Neural cell (in vitro differentiated cells): Measurements from ENCODE around the gene BMP2K. TPM values are rescaled to one million over a fixed set of nuclear protein-coding genes. Genes with fewer than 3 reads are reported as not detected.

ENCODE experiments used
- H2AFZ ChIP-seq: fragments of 200-600, 300-800 bp; sonication (generic), shearing (Covaris generic); 2 replicates; pipeline ENCODE4 v1.6.0; 2014; ENCODE audit warnings: low read depth, mild to moderate bottlenecking, antibody characterized with exemption, low read length, moderate library complexity
- H3F3A ChIP-seq: fragments of 200-600 bp; shearing (Covaris generic); 2 replicates; pipeline ENCODE4 v1.6.1; 2016; ENCODE audit warnings: mild to moderate bottlenecking, moderate library complexity, mixed read lengths, antibody characterized with exemption, low read length; ENCODE audit not compliant: insufficient read depth, poor library complexity, severe bottlenecking
- H3K27ac ChIP-seq: fragments of 200-600, 300-800 bp; sonication (generic), shearing (Covaris generic); 2 replicates; pipeline ENCODE4 v1.5.1; 2014; ENCODE audit warnings: mild to moderate bottlenecking, low read length, moderate library complexity
- H3K27me3 ChIP-seq: fragments of 300-800, 200-600 bp; sonication (generic), shearing (Covaris generic); 2 replicates; pipeline ENCODE4 v1.6.0; 2014; ENCODE audit warnings: mild to moderate bottlenecking, low read depth, low read length, moderate library complexity; ENCODE audit not compliant: insufficient read depth
- H3K36me3 ChIP-seq: fragments of 300-800, 200-600 bp; sonication (generic), shearing (Covaris generic); 2 replicates; pipeline ENCODE4 v1.5.1; 2014; ENCODE audit warnings: mild to moderate bottlenecking, antibody characterized with exemption, low read length, moderate library complexity; ENCODE audit not compliant: insufficient read depth
- H3K4me2 ChIP-seq: fragments of 300-800, 200-600 bp; sonication (generic), shearing (Covaris generic); 2 replicates; pipeline ENCODE4 v1.6.0; 2014; ENCODE audit warnings: mild to moderate bottlenecking, low read length
- H3K4me3 ChIP-seq: fragments of 300-800, 200-600 bp; sonication (generic), shearing (Covaris generic); 2 replicates; pipeline ENCODE4 v1.5.1; 2014; ENCODE audit warnings: mild to moderate bottlenecking, low read length, moderate library complexity
- H3K79me2 ChIP-seq: fragments of 200-600 bp; shearing (Covaris generic); replicated peaks from 2 replicates; pipeline ENCODE4 v1.6.0; 2014; ENCODE audit warnings: mild to moderate bottlenecking, low read length, moderate library complexity; ENCODE audit not compliant: insufficient read depth
- H3K9ac ChIP-seq: fragments of 300-800, 200-600 bp; sonication (generic), shearing (Covaris generic); 2 replicates; pipeline ENCODE4 v1.6.1; 2016; ENCODE audit warnings: mild to moderate bottlenecking, low read length, mixed read lengths
- H3K9me2 ChIP-seq: fragments of 200-600 bp; shearing (Covaris generic); 2 replicates; pipeline ENCODE4 v1.6.1; 2016; ENCODE audit warnings: mild to moderate bottlenecking, low read length, mixed read lengths; ENCODE audit not compliant: insufficient read depth
- H3K9me3 ChIP-seq: fragments of 200-600, 300-800 bp; sonication (generic), shearing (Covaris generic); 2 replicates; pipeline ENCODE4 v1.6.1; 2016; ENCODE audit warnings: mild to moderate bottlenecking, mixed run types, low read length, moderate library complexity, mixed read lengths
- H4K20me1 ChIP-seq: fragments of 200-600 bp; shearing (Covaris generic); 2 replicates; pipeline ENCODE4 v1.6.1; 2016; ENCODE audit warnings: mild to moderate bottlenecking, mixed run types; ENCODE audit not compliant: insufficient read depth
- EP300 ChIP-seq: fragments of 450-650 bp; conservative IDR thresholded peaks from 2 replicates; pipeline ENCODE4 v1.6.1; 2014; ENCODE audit warnings: antibody characterized with exemption, mild to moderate bottlenecking, moderate library complexity; ENCODE audit not compliant: poor library complexity, severe bottlenecking
- EZH2 ChIP-seq: fragments of 200-600, 300-800 bp; shearing (Covaris generic), sonication (generic); IDR thresholded peaks from 2 replicates; pipeline ENCODE4 v1.6.1; 2014; ENCODE audit warnings: antibody characterized with exemption, low read length, borderline replicate concordance, mild to moderate bottlenecking; ENCODE audit not compliant: insufficient read depth, poor library complexity, severe bottlenecking
- MXI1 ChIP-seq: fragments of 450-650 bp; conservative IDR thresholded peaks from 2 replicates; pipeline ENCODE4 v1.6.1; 2014; ENCODE audit warnings: antibody characterized with exemption, mild to moderate bottlenecking; ENCODE audit not compliant: poor library complexity, severe bottlenecking
- POLR2AphosphoS5 ChIP-seq: IDR thresholded peaks from 2 replicates; pipeline ENCODE4 v1.6.1; 2012
- RAD21 ChIP-seq: fragments of 450-650 bp; conservative IDR thresholded peaks from 2 replicates; pipeline ENCODE4 v1.6.1; 2014; ENCODE audit warnings: antibody characterized with exemption, mild to moderate bottlenecking, moderate library complexity
- SMC3 ChIP-seq: fragments of 450-650 bp; conservative IDR thresholded peaks from 2 replicates; pipeline ENCODE4 v1.6.1; 2014; ENCODE audit warnings: antibody characterized with exemption, mild to moderate bottlenecking, moderate library complexity; ENCODE audit not compliant: poor library complexity
- TAF1 ChIP-seq: IDR thresholded peaks from 2 replicates; pipeline ENCODE4 v1.6.1; 2012; ENCODE audit warnings: low read depth
- polyA plus RNA-seq: library from polyadenylated mRNA; depleted of rRNA; stranded (reverse); fragments of >200 nt; gene quantifications from 2 replicates; pipeline ENCODE4 v1.2.3, GENCODE V29; 2014
- TF ChIP-seq, protein P1 (sequence below): IDR thresholded peaks from 2 replicates; pipeline ENCODE4 v1.6.1; 2012; ENCODE audit warnings: borderline replicate concordance
- TF ChIP-seq, protein P2 (sequence below): fragments of 450-650 bp; IDR thresholded peaks from 2 replicates; pipeline ENCODE4 v1.5.1; 2014; ENCODE audit warnings: antibody characterized with exemption, mild to moderate bottlenecking, moderate library complexity; ENCODE audit not compliant: poor library complexity, severe bottlenecking

Gene BMP2K
- polyA plus RNA-seq, 1 donor from 2014 or later = 14.7 TPM

DNA sequence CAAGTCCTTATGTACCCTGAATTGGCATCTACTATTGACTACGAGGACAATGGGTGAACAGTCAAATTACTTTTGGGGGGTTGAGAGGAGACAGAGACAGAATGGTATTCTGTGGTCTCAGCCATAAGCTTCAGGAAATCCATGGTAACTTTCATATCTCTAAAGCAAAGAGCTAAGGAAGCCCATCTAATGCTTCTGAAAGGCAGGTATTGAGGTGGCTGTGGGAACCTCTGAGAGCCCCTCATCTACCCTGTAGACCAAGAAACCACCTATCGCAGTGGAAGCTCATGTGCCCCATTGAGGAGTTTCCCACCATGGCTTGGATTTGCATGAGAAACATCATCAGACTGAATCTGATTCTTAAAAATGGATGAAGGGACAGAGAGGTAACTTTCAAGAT is 23.1 kb upstream of the BMP2K start:
- Histone ChIP-seq H3K27me3 (no peaks in the 10 kb centered on the region), H3K4me3 (no peak overlapping the region), H3K79me2 (no peaks in the 10 kb centered on the region), H3K4me2 (no peak overlapping the region), H3K36me3 (no peaks in the 10 kb centered on the region), H3K27ac (no peak overlapping the region), H3K9ac (no peak overlapping the region), H3F3A (no peaks in the 10 kb centered on the region), H3K9me2 (no peaks in the 10 kb centered on the region), H3K9me3 (no peaks in the 10 kb centered on the region), H4K20me1 (no peaks in the 10 kb centered on the region), H2AFZ (no peak overlapping the region)
- TF ChIP-seq EP300 = no peak

DNA sequence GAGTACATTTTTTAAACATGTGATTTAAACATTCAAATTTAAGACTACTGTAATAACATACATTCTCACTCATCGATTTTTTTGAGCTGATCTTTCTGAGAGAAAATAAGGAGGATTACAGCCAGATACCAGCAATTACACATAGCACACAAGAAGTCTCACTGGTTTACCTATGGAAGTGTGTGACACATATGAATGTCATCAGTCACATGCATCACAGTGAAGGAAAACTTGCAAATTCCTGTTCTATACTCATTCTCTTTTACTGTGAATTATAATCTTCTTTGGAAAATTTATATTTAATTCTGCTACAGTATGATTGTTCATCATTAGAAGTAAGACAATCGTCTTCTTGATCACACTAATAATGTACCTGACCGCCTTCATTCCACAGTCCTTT is 21.3 kb upstream of the BMP2K start:
- Histone ChIP-seq H3K9ac (no peak overlapping the region), H3K4me2 (no peak overlapping the region), H3K79me2 (no peaks in the 10 kb centered on the region)

DNA sequence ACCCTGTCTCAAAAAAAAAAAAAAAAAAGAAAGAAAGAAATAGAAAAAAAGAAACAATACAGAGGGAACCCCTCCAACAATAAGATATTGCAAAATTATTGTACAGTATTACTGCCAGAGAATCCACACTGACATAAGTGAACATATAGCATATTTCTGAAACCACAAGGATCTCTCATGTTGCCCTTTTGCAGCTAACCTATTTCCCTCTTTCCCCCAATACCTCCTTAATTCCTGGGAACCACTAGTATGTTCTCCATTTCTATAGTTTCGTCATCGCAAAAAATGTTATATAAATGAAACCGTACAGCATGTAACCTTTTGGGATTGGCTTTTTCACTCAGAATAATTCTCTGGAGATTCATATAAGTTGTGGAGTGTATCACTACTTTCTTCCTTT is 20.0 kb upstream of the BMP2K start:
- Histone ChIP-seq H3K4me3 (no peak overlapping the region), H2AFZ (no peak overlapping the region), H3F3A (no peaks in the 10 kb centered on the region), H3K9ac (no peak overlapping the region), H3K27me3 (no peaks in the 10 kb centered on the region), H3K4me2 (no peak overlapping the region), H4K20me1 (no peaks in the 10 kb centered on the region), H3K9me2 (no peaks in the 10 kb centered on the region), H3K27ac (no peak overlapping the region), H3K9me3 (no peaks in the 10 kb centered on the region), H3K79me2 (no peaks in the 10 kb centered on the region), H3K36me3 (no peaks in the 10 kb centered on the region)
- TF ChIP-seq, protein P1, sequence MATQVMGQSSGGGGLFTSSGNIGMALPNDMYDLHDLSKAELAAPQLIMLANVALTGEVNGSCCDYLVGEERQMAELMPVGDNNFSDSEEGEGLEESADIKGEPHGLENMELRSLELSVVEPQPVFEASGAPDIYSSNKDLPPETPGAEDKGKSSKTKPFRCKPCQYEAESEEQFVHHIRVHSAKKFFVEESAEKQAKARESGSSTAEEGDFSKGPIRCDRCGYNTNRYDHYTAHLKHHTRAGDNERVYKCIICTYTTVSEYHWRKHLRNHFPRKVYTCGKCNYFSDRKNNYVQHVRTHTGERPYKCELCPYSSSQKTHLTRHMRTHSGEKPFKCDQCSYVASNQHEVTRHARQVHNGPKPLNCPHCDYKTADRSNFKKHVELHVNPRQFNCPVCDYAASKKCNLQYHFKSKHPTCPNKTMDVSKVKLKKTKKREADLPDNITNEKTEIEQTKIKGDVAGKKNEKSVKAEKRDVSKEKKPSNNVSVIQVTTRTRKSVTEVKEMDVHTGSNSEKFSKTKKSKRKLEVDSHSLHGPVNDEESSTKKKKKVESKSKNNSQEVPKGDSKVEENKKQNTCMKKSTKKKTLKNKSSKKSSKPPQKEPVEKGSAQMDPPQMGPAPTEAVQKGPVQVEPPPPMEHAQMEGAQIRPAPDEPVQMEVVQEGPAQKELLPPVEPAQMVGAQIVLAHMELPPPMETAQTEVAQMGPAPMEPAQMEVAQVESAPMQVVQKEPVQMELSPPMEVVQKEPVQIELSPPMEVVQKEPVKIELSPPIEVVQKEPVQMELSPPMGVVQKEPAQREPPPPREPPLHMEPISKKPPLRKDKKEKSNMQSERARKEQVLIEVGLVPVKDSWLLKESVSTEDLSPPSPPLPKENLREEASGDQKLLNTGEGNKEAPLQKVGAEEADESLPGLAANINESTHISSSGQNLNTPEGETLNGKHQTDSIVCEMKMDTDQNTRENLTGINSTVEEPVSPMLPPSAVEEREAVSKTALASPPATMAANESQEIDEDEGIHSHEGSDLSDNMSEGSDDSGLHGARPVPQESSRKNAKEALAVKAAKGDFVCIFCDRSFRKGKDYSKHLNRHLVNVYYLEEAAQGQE = no peak
- TF ChIP-seq, protein P2, sequence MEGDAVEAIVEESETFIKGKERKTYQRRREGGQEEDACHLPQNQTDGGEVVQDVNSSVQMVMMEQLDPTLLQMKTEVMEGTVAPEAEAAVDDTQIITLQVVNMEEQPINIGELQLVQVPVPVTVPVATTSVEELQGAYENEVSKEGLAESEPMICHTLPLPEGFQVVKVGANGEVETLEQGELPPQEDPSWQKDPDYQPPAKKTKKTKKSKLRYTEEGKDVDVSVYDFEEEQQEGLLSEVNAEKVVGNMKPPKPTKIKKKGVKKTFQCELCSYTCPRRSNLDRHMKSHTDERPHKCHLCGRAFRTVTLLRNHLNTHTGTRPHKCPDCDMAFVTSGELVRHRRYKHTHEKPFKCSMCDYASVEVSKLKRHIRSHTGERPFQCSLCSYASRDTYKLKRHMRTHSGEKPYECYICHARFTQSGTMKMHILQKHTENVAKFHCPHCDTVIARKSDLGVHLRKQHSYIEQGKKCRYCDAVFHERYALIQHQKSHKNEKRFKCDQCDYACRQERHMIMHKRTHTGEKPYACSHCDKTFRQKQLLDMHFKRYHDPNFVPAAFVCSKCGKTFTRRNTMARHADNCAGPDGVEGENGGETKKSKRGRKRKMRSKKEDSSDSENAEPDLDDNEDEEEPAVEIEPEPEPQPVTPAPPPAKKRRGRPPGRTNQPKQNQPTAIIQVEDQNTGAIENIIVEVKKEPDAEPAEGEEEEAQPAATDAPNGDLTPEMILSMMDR = no peak
- TF ChIP-seq SMC3 = no peak
- TF ChIP-seq EZH2 = no peak

More for the DNA sequence above, 21.3 kb upstream of the BMP2K start:
- TF ChIP-seq TAF1 (no peak), EZH2 (no peak), SMC3 (no peak), RAD21 (no peak), EP300 (no peak), POLR2AphosphoS5 (no peak), MXI1 (no peak)
- TF ChIP-seq, protein P1 = no peak
- TF ChIP-seq, protein P2 = no peak
- Histone ChIP-seq H3K27ac (no peak overlapping the region), H3K36me3 (no peaks in the 10 kb centered on the region), H2AFZ (no peak overlapping the region), H4K20me1 (no peaks in the 10 kb centered on the region), H3F3A (no peaks in the 10 kb centered on the region), H3K9me2 (no peaks in the 10 kb centered on the region), H3K9me3 (no peaks in the 10 kb centered on the region), H3K4me3 (no peak overlapping the region), H3K27me3 (no peaks in the 10 kb centered on the region)
